Osteoblast (primary cell): Measurements from ENCODE around the gene RGMA. TPM values are rescaled to one million over a fixed set of nuclear protein-coding genes. Genes with fewer than 3 reads are reported as not detected.
A peak's percentile ranks its signal among the peaks of the same experiment; 100 is the strongest.

Experiments
- DNase-seq: peaks from one replicate; pipeline ENCODE4 v3.0.0; 2011; ENCODE audit warnings: low spot score, mixed read lengths; ENCODE audit not compliant: insufficient read length; ENCODE audit errors: missing footprints
- H2AFZ ChIP-seq: 2 replicates; pipeline ENCODE4 v1.6.0; 2011; ENCODE audit warnings: mild to moderate bottlenecking, low read length
- H3K27ac ChIP-seq: 2 replicates; pipeline ENCODE4 v1.5.1; 2011; ENCODE audit warnings: mild to moderate bottlenecking, low read depth, low read length, moderate library complexity
- H3K27me3 ChIP-seq: 2 replicates; pipeline ENCODE4 v1.6.0; 2012; ENCODE audit warnings: mild to moderate bottlenecking, control low read depth, inconsistent platforms, low read length, moderate library complexity; ENCODE audit not compliant: insufficient read depth
- H3K36me3 ChIP-seq: 2 replicates; pipeline ENCODE4 v1.5.1; 2011; ENCODE audit warnings: mild to moderate bottlenecking, low read length, control low read depth, moderate library complexity; ENCODE audit not compliant: insufficient read depth
- H3K4me1 ChIP-seq: 2 replicates; pipeline ENCODE4 v1.5.1; 2011; ENCODE audit warnings: mild to moderate bottlenecking, low read length, control low read depth, moderate library complexity; ENCODE audit not compliant: insufficient read depth
- H3K4me2 ChIP-seq: 2 replicates; pipeline ENCODE4 v1.6.0; 2011; ENCODE audit warnings: mild to moderate bottlenecking, low read length; ENCODE audit not compliant: insufficient read depth
- H3K4me3 ChIP-seq: fragments of 200-600 bp; sonication (generic); 3 replicates; pipeline ENCODE4 v1.5.1; 2012; ENCODE audit warnings: mild to moderate bottlenecking, low read length, inconsistent platforms; ENCODE audit not compliant: insufficient read depth
- H3K79me2 ChIP-seq: 2 replicates; pipeline ENCODE4 v1.6.0; 2012; ENCODE audit warnings: mild to moderate bottlenecking, low read length, control low read depth, inconsistent platforms; ENCODE audit not compliant: insufficient read depth
- H3K9me3 ChIP-seq: 2 replicates; pipeline ENCODE4 v1.5.1; 2011; ENCODE audit warnings: low read depth, low read length, control low read depth
- H4K20me1 ChIP-seq: 2 replicates; pipeline ENCODE4 v1.6.0; 2012; ENCODE audit warnings: mild to moderate bottlenecking, low read length, control low read depth; ENCODE audit not compliant: insufficient read depth
- CTCF ChIP-seq: IDR thresholded peaks from 2 replicates; pipeline ENCODE4 v1.5.1; 2011; ENCODE audit warnings: mild to moderate bottlenecking, low read depth, low read length, moderate library complexity; ENCODE audit errors: extremely low read depth
- total RNA-seq: library from RNA; depleted of rRNA; stranded (reverse); fragments of >200 nt; gene quantifications from 2 replicates; pipeline ENCODE4 v1.2.3, GENCODE V29; 2012

RGMA gene
- total RNA-seq, 1 donor, result 2.5 TPM

GRCh38 chr15:93026380-93026817 lies 62.6 kb downstream of the RGMA start:
- H4K20me1 ChIP-seq, result peaks cover 69% of the 10 kb centered on the region
- H3K27ac ChIP-seq, result peak overlapping the region; percentile 25
- H3K4me1 ChIP-seq, result peaks cover 38% of the 10 kb centered on the region
- no peak overlapping the region for H2AFZ ChIP-seq
- TF ChIP-seq CTCF, result no peak
- H3K4me2 ChIP-seq, result no peak overlapping the region
- peaks cover 60% of the 10 kb centered on the region for H3K79me2 ChIP-seq
- H3K27me3 ChIP-seq, result no peaks in the 10 kb centered on the region
- peaks cover 69% of the 10 kb centered on the region for H3K36me3 ChIP-seq
- no peak for DNase-seq
- no peak overlapping the region for H3K4me3 ChIP-seq
- no peaks in the 10 kb centered on the region for H3K9me3 ChIP-seq

GRCh38 chr15:93025625-93025982 lies 63.4 kb downstream of the RGMA start:
- DNase-seq, result no peak
- H2AFZ ChIP-seq, result no peak overlapping the region
- H3K4me3 ChIP-seq, result no peak overlapping the region
- peaks cover 38% of the 10 kb centered on the region for H3K4me1 ChIP-seq
- no peak for TF ChIP-seq CTCF
- no peak overlapping the region for H3K4me2 ChIP-seq
- H3K36me3 ChIP-seq, result peaks cover 77% of the 10 kb centered on the region
- no peak overlapping the region for H3K27ac ChIP-seq
- H3K9me3 ChIP-seq, result no peaks in the 10 kb centered on the region
- H3K27me3 ChIP-seq, result no peaks in the 10 kb centered on the region
- peaks cover 70% of the 10 kb centered on the region for H4K20me1 ChIP-seq
- H3K79me2 ChIP-seq, result peaks cover 67% of the 10 kb centered on the region

GRCh38 chr15:93024716-93025624 lies 64.0 kb downstream of the RGMA start:
- H3K27me3 ChIP-seq, result no peaks in the 10 kb centered on the region
- no peak overlapping the region for H2AFZ ChIP-seq
- peaks cover 70% of the 10 kb centered on the region for H4K20me1 ChIP-seq
- no peaks in the 10 kb centered on the region for H3K9me3 ChIP-seq
- peaks cover 83% of the 10 kb centered on the region for H3K36me3 ChIP-seq
- H3K79me2 ChIP-seq, result peaks cover 74% of the 10 kb centered on the region
- no peak overlapping the region for H3K27ac ChIP-seq
- H3K4me3 ChIP-seq, result no peak overlapping the region
- H3K4me1 ChIP-seq, result peaks cover 32% of the 10 kb centered on the region
- DNase-seq, result peak; percentile 58
- no peak overlapping the region for H3K4me2 ChIP-seq
- no peak for TF ChIP-seq CTCF

- Histone ChIP-seq H3K4me2 (no peak overlapping the region), H3K27ac (no peak overlapping the region), H3K9me3 (no peaks in the 10 kb centered on the region), H3K4me3 (no peak overlapping the region), H3K27me3 (no peaks in the 10 kb centered on the region), H2AFZ (no peak overlapping the region), H3K79me2 (peaks cover 80% of the 10 kb centered on the region), H3K36me3 (peaks cover 90% of the 10 kb centered on the region), H4K20me1 (peaks cover 64% of the 10 kb centered on the region), H3K4me1 (peaks cover 25% of the 10 kb centered on the region)
- DNase-seq, result no peak
- no peak for TF ChIP-seq CTCF
Observed at GRCh38 chr15:93024293-93024692, 64.7 kb downstream of the RGMA start.
